Left forelimb (tissue), 1 donor: ENCODE measurements around the gene GHRH.

ENCODE experiments used
- DNase-seq: peaks from one replicate; pipeline ENCODE4 v3.0.0-alpha.2; 2018; ENCODE audit warnings: low spot score

GHRH gene

DNA sequence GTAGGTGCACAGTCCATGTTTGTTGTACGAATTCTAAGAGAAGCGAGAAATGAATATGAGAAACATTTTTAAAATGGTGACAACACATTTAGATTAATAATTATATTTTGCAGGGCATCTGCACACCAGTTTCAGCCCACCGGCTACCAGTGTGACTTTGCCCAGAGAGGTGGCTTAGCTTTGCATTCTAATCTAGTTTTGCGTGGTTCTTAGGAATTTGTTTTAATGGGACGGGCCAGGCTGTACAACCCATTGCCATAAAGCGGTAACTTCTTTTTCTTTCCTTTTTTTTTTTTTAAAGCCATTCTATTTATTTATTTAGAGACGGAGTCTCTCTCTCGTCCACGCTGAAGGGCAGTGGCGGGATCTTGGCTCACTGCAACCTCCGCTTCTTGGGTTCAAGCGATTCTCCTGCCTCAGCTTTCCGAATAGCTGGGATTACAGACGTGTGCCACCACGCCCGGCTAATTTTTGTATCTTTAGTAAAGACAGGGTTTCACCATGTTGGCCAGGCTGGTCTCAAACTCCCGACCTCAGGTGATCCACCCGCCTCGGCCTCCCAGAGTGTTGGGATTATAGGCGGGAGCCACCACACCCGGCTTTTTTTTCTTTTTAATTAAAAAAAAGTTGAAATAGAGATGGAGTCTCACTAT is 28.7 kb upstream of the GHRH start:
- DNase-seq: no peak

DNA sequence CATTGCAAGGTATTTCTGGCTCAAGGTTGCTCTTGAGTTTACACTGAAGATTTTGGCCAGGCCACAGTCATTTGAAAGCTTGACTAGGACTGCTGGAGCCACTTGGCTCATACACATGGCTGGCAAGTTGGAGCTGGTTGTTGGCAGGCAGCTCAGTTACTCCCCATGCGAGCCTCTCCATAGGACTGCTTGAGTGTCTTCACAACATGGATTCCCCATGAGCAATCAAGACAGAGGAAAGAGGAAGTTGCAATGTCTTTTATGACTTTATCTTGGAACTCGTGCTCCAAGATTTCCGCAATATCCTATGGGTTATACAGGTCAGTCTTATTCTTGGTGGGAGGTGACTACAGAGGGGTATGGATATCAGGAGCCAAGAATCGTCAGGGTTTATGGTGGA is 26.5 kb upstream of the GHRH start:
- no peak for DNase-seq

DNA sequence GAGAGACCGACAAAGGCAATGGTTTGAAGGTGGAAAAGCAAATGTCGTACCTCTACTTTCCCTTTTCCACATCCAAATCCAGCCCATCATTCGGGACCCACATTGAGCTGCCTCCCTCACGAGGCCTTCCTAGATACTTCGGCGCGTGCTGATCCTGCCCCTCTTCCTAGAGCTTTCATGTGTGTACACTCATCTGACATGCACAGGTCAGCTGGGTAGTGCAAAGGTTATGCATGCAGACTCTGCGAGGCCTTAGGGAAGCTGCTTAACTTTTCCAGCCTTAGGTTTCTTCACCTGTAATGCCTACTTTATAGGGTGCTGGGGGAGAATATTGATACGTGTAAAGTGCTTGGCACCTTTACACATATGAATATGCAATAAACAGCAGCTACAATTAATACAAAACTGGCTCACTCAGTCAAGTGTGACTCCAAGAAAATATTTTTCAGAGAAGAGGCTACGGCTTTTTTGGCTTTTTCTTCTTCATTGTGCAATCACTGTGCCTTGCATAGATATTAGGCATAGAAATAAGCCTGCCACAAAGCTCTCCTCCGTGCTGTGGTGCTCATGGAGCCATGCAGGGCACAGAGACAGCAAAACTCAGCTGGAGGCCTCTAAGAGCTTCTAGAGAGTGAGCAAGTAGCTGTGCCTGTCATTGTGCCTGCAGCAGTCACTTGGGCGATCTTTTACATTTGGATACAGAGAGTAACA is 24.2 kb upstream of the GHRH start:
- no peak for DNase-seq

- no peak for DNase-seq
Measured at GRCh38 chr20:37284691-37285161, 23.1 kb upstream of the GHRH start.

DNA sequence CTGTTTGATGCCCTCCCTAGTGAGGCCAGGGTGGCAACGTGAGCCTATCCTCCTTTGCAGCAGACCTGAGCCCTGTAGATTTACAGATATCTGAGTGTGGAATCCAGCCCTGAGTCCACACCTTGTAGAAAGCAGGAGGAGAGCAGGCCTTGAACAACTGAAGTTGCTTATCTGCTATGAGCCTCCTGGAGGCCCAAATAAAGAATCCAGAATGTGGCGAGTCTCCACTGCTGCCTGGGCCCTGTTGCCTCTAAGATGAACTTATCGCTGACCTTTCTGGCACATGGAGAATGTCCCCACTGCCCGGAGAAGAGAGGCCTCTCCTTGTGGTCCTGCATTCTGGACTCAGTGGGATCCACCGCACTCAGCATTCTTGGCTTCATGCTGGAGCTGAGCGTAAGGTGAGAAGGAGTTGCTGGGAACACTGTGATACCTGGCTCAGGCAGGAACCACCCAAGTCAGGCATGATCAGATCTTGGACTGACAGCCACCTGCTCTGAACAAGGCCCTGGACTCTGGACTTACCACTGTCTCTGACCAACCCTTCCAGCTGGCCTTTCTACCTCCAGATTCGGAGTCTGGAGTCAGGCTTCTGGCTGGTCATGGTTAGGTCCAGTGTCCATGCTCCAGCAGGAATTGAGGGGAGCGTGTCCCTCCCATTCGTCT is 22.0 kb upstream of the GHRH start:
- no peak for DNase-seq

GRCh38 chr20:37282556-37282955 is 20.9 kb upstream of the GHRH start:
- DNase-seq: no peak

DNA sequence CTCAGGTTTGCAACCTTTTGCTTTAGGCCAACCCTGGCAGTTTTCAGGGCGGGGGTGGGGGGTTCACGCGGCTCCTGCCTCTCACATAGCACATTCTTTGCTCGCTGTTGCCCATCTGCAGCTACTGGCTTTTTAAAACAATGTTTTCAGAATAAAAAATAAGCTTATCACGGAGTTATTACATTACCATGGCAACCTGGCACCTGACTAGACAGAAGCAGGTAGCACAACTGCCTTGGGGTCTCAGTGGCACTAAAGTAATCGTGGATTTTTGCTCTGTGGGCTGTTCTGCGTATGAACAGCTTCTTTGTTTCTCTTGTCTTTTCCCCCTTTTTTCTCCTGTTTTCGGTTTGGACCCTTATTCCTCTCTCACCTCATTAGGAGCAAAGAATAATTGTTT is 18.8 kb upstream of the GHRH start:
- no peak for DNase-seq

DNA sequence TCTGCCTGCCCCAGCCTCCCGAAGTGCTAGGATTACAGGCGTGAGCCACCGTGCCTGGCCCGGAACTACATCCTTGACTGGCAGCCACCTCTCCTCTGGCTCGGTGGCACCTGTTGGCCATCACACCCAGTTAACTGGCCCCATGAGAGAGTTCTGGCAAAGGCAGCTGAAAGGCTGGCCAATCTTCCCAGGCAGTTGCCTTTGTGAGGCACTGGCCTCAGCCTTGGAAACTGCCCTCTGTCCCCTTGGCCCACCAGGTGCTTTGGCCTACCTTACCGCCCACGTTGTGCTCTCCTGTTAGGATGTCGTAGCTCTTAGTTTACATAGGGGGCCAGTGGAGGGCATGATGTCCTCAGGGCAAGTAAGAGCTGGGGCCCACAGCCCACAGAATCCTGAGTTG is 18.2 kb upstream of the GHRH start:
- DNase-seq: no peak

DNA sequence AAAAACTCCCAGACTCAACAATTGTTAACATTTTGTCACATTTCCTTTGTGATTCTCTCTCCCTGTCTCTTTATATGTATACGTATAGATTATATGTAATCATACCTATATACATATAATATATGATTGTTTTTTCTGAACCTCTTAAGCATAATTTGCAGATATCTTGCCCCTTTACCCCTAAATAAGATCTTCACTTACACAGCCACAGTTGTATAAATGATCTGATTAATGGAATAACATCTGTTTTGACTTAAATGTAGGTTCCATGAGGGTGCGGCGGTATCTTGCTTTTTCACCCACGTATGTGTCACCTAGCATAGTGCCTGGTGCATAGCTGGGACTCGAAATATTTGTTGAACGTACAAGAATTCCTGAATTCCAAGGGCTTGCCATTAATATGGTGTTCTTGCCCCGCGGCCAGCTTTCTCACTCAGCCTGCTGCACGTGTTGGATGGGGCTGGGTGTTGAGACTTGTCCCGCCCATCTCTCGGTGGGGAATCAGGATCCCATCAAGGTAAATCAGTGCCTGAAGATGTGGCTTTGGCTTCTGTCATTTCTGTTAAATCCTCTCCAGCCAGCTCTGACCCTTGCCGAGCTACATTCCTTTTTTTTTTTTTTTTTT is 17.5 kb upstream of the GHRH start:
- DNase-seq: no peak

DNA sequence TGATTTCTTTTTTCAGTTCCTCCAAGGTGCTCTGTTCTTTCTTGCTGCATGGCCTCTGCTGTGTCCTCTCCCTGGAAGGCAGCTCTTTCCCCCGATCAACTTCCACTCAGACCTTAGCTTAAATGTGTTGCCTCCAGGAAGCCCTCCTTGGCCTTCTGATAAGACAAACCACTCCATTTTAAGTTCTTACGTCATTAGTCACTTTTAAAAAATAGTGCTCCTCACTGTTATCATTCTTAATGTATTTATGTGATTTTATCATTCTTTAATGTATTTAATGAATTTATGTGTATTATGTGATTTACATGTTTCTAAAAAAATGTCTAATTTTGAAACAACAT is 15.6 kb upstream of the GHRH start:
- no peak for DNase-seq

GRCh38 chr20:37276494-37277252 is 15.1 kb upstream of the GHRH start:
- DNase-seq: no peak

DNA sequence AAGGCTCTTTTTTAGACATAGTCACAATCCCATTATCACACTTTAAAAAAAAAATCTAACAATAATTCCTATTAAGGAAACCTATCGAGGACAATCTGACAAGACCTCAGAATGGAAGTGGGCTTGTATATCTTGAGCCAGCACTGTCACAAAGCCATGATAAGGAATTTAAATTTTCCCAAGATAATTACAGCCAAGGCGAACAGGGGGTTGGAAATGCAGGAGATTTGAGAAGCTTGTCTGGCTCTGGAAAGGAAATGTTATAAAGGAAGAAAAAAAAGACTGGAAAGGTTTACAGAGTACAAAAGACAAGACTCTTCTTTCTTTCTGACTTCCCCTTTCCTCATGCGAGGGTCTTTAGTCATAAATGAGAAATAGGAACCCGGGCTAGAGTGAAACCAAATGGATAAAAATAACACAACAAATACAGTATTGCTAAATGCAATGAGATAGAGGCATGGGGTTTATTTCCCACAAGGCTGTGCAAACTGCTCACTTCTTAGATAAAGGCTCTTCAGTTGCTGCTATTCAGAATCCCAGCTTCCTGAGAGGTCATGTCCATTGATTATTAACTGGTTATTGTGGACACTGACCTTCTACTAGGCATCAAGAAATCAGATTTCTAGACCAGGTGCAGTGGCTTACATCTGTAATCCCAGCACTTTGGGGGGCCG is 13.4 kb upstream of the GHRH start:
- DNase-seq: no peak

- DNase-seq: no peak
Measured at GRCh38 chr20:37273988-37274387, 12.4 kb upstream of the GHRH start.

DNA sequence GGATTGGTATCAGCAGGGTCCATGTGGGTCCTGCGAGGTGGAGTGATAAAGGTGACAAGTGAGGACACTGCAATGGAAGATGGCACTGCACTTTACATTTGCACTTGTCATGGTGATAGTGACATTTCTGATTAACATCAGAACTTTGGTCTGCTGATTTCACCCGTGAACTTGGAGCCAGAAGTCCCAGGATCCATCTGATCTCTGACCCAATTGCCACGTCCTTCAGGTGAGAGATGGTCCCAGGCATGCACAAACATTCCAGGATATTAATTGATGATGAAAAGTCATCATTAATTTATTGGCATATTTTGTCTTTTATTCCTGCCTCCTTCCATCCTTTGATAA is 9.8 kb upstream of the GHRH start:
- DNase-seq: no peak

- no peak for DNase-seq
Measured at GRCh38 chr20:37270576-37271420, 9.2 kb upstream of the GHRH start.

- no peak for DNase-seq
Measured at GRCh38 chr20:37267667-37268313, 6.2 kb upstream of the GHRH start.

GRCh38 chr20:37266940-37267666 is 5.5 kb upstream of the GHRH start:
- no peak for DNase-seq

GRCh38 chr20:37265152-37265551 is 3.5 kb upstream of the GHRH start:
- no peak for DNase-seq

DNA sequence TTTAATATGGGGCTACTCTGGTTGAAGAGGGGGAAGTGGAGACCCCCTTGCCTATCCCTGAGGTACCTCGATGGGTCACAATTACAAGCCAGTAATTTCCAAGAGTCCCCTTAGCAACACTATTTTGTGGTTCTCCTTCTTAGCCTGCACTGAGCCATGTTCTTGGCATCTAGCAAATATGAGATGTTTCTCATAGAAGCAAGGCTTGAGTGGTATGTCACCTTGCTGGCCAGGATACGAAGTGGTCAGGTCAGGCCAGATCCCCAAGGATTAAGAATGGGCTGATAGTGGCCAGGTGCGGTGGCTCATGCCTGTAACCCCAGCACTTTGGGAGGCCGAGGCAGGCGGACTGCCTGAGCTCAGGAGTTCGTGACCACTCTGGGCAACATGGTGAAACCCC is 2.1 kb upstream of the GHRH start:
- no peak for DNase-seq

GRCh38 chr20:37262505-37262904 is 891 bp upstream of the GHRH start:
- DNase-seq: no peak
